DMS79 treated with DMSO at 0.1 percent for 48 hours (cell line): ENCODE data around the gene TMEM255B.

Source experiments
- DNase-seq: peaks from one replicate; lab custom pipeline; 2025; lab: John Stamatoyannopoulos, UW

Gene TMEM255B

GRCh38 chr13:113849546-113849945, 90.5 kb downstream of the TMEM255B start:
- DNase-seq = no peak

GRCh38 chr13:113849981-113850721, 91.1 kb downstream of the TMEM255B start:
- DNase-seq = no peak

DNA sequence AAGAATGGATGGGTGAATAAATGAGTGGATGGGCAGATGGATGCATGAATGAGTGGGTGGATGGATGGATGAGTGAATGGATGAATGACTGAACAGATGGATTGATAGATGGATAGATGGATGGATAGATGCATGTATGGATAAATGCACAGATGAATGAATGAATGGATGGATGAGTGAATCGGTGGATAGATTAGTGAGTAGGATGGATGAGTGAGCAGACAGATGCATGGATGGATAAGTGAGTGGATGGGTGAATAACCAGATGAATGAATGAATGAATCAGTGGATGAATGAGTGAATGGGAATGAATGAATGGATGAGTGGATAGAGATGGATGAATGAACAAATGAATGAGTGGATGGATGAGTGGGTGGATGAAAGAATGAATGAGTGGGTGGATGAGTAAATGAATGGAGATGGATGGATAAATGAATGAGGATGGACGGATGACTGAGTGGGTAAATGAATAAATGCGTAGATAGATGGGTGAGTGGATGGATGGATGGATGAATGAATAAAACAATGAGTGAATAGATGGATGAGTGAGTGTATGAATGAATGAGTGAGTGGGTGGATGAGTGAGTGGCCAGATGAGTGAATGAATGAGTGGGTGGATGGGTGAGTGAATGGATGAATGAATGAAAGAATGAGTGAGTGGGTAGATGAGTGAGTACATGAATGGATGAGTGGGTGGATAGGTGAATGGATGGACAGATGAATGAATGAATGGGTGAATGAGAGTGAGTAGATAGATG, 91.9 kb downstream of the TMEM255B start:
- no peak for DNase-seq

DNA sequence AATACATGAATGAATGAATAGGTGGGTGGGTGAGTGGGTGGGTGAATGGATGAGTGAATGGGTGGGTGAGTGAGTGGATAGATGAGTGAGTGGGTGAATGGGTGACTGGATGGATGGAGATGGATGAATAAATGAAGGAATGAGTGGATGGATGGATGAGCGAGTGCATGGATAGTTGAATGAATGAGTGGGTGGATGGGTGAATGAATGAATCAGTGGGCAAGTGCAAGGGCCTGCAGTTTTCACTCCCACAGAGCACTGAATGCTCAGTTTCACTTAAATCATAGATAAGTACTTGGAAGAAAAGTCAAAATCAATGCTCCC, 92.4 kb downstream of the TMEM255B start:
- DNase-seq = no peak

DNA sequence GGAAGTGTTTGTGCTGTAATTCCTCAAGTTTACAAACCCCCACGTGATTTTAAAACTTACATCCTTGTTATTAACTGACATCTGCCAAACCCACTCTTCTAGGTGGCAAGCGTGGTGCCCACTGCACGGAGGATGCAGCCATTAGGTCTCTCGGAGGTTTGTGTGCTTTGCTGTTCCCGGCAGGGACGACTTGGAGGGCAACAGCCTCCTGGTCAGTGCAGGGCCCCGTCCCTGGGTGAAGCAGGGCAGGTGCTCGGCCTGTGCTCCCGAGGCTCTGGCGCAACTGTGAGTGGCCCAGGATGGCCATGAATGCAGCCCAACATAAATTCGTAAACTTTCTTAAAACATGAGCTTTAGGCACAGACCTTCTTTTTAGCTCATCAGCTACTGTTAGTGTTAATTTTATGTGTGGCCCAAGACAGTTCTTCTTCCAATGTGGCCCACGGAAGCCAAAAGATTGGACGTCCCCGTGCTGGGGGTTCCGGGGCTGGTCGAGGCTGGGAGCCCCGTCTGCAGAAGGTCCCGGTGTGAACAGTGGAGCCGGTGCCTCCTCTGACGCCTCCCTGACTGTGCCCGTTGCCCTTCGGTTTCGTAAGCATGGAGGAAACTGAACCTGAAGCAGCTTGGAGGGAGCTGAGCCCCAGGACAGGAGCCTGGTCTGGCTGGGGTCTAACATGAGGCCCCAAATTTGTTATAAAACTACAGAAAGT, 93.0 kb downstream of the TMEM255B start:
- no peak for DNase-seq

GRCh38 chr13:113852536-113853517, 93.8 kb downstream of the TMEM255B start:
- no peak for DNase-seq

- DNase-seq = no peak
Observed at GRCh38 chr13:113853518-113854237, 94.7 kb downstream of the TMEM255B start.

DNA sequence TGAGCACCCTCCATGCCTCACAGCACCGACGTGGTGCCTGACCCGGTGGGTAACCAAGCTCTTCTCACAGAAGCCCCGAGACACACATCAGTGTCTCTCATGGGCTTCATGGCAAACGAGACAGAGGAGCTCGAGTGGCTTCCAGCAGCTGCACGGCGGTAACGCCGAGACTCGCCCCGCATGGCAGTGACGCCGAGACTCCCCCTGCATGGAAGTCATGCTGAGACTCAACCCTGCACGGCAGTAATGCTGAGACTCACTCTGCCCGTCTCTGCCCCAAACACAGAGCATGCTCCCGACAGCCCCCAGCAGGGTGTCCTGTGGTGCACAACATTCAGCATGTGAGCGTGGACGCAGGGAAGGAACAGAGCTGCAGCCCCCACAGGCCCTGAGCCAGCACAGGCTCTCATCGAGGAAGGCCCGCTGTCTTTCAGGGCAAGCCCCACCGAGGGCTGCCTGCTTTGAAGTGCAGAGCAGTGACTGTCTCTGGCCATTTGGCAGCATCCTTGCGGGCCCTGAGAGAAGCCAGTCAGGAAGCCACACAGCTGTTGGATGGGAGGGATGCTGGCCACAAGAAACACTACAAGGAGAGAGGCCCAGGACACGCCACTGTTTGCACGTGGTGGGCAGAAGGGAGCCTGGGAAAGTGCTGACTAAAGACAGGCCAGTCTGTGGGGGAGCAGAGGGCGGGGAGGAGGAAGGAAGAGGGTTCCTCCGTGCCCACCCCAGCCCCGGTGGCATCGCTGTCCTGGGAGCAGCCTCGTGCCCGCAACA, 95.4 kb downstream of the TMEM255B start:
- DNase-seq = peak; percentile 52

- DNase-seq = no peak
Observed at GRCh38 chr13:113855012-113855921, 96.2 kb downstream of the TMEM255B start.

GRCh38 chr13:113855931-113856715, 97.1 kb downstream of the TMEM255B start:
- no peak for DNase-seq

DNA sequence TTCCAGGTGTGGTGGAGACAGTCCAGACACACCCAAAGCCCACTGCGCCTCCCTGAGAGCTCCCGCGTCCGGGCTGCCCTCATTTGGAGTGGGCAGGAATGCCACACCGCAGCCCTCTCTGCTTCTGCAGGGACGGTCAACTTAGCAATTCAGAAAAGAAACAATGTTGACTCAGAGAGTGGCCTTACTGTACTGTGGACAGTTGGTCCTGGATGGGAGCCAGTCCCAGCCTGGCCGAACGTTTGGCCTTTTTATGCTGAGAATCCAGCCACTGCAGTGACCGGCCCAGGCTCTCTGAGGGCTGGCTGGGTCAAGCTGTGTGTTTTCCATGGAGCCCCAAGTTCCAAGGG, 97.7 kb downstream of the TMEM255B start:
- no peak for DNase-seq

DNA sequence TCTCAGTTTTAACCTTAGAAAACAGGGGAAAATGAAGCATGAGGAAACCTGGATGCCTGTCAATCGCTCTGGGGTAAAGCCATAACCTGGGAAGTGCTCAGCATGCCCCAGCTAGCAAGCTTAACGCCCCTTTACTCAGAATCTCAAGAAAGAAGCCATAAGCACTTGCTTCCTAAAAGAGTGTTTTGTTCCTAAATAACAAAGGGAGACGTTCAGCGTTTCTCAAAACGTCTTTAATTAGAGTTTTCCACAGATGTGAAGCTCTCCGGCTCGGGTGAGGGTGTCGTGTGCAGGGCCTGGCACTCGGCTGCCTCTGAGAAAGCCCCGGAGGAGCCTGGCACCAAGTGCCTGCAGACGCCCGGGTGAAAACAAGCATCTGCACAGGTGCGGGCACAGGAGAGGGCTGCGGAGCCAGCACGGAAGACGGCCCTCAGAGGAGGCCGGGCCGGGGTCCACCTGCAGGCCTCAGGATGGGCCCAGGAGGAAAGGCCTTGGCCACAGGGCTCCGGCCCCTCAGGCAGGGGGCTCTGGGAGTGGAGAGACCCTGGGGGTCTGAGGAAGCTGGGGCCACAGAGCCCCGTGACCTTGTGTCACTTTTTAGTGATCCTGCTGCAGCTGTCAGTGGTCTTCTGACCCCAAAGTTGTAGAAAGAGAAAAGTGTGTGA, 98.6 kb downstream of the TMEM255B start:
- DNase-seq = no peak

DNA sequence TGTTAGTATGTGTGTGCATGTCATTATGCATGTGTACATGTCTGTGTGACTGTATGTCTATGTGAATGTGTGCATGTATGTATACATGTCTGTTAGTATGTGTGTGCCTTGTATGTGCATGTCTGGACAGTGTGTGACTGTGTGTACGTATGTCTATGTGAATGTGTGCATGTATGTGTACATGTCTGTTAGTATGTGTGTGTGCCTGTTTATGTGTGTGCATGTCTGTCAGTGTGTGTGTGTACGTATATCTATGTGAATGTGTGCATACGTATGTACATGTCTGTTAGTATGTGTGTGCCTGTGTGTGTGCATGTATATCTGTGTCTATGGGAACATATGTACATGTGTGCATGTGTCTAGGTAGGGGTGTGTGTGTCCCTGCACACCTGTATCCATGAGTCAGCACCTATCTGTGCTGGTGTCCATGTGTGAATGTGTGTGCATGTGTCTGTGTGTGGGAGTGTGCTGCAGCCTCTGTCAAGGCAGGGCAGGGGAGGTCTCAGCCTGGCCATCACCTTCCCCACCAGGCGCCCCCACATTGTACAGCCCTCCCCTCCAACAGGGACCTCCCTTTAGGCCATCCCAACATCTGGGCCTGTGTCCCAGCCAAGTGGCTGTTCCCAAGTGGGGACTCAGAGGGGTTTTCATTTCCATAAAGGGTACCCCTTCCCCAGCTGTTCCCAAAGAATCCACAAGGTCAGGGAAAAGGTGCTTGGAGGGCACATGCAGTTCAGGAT, 100.5 kb downstream of the TMEM255B start:
- DNase-seq = no peak

GRCh38 chr13:113860051-113860664, 101.1 kb downstream of the TMEM255B start:
- DNase-seq = no peak

GRCh38 chr13:113860665-113861432, 101.8 kb downstream of the TMEM255B start:
- DNase-seq = peak; percentile 33

DNA sequence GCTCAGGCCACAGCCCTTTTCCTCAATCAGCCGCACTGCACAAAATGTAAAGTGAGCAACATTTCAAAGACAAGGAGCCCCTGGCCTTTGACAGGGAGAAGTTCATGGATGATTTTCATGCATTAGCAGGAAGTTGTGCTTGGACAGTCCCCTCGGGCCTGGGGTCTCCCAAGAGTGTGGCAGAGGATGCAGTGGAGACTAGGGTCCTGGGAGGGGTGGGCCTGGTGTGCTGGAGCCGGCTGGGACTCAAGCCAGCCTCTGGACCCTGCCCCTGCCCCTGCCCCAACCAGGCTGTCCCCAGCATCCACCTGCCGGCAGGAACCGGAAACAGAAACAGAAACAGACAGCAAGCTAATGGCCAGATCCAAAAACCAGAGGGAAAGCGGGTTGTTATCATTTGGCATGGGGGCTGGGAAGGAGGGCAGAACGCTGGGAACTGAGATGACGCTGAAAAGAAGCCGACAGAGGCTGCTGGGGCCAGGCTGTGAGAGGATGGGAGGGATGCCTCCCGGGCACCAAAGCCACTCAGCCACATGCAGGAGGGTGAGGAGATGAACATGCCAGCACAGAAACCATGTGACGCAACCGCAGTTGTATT, 102.5 kb downstream of the TMEM255B start:
- peak; percentile 66 for DNase-seq
